COLO829 (cell line): ENCODE results near the gene KICS2.
A peak's percentile ranks its signal among the peaks of the same experiment; 100 is the strongest.
"Not testable (repeated sequence)": the region's sequence is repeated elsewhere in the genome, so short reads cannot be mapped to it uniquely, and the experiment has no call there.

Source experiments
- DNase-seq: peaks from one replicate; pipeline ENCODE4 v3.0.0; 2012; ENCODE audit warnings: low spot score

Gene KICS2

GRCh38 chr12:64216239-64216638, 5.9 kb downstream of the KICS2 start:
- no peak for DNase-seq

- no peak for DNase-seq
These were observed 9.9 kb downstream of the KICS2 start for GRCh38 chr12:64212119-64212746.

GRCh38 chr12:64207453-64207852, 14.6 kb downstream of the KICS2 start:
- no peak for DNase-seq

- DNase-seq: no peak
These were observed 16.6 kb downstream of the KICS2 start for GRCh38 chr12:64205542-64205941.

GRCh38 chr12:64203775-64204174, 18.3 kb downstream of the KICS2 start:
- no peak for DNase-seq

GRCh38 chr12:64203036-64203435, 19.1 kb downstream of the KICS2 start:
- no peak for DNase-seq

GRCh38 chr12:64195841-64196240, 26.3 kb downstream of the KICS2 start:
- not testable (repeated sequence) for DNase-seq

- no peak for DNase-seq
These were observed 27.6 kb downstream of the KICS2 start for GRCh38 chr12:64194333-64195149.

GRCh38 chr12:64193931-64194330, 28.2 kb downstream of the KICS2 start:
- DNase-seq: no peak

GRCh38 chr12:64192644-64193444, 29.3 kb downstream of the KICS2 start:
- DNase-seq: no peak

- DNase-seq: no peak
These were observed 32.0 kb downstream of the KICS2 start for GRCh38 chr12:64190140-64190539.

GRCh38 chr12:64189530-64189929, 32.6 kb downstream of the KICS2 start:
- no peak for DNase-seq

GRCh38 chr12:64187794-64188193, 34.3 kb downstream of the KICS2 start:
- no peak for DNase-seq

- peak; percentile 32 for DNase-seq
These were observed 34.7 kb downstream of the KICS2 start for GRCh38 chr12:64187370-64187769.

- DNase-seq: no peak
These were observed 35.3 kb downstream of the KICS2 start for GRCh38 chr12:64186789-64187188.

- DNase-seq: no peak
These were observed 37.9 kb downstream of the KICS2 start for GRCh38 chr12:64184216-64184615.

GRCh38 chr12:64181430-64182291, 40.4 kb downstream of the KICS2 start:
- peak; percentile 61 for DNase-seq

- peak; percentile 48 for DNase-seq
These were observed 41.1 kb downstream of the KICS2 start for GRCh38 chr12:64180951-64181350.

GRCh38 chr12:64178122-64178521, 44.0 kb downstream of the KICS2 start:
- peak; percentile 23 for DNase-seq

- DNase-seq: no peak
These were observed 45.1 kb downstream of the KICS2 start for GRCh38 chr12:64177001-64177400.

- no peak for DNase-seq
These were observed 46.7 kb downstream of the KICS2 start for GRCh38 chr12:64175254-64175945.
